HG02981 (cell line): Measurements from ENCODE around the gene SLC25A38.
A peak's percentile ranks its signal among the peaks of the same experiment; 100 is the strongest.

ENCODE experiments used
- ATAC-seq: cut with Tn5 transposase; IDR thresholded peaks from one replicate; pipeline ENCODE4 v1.9.1; 2021; ENCODE audit warnings: mild to moderate bottlenecking, moderate library complexity; ENCODE audit not compliant: unreplicated experiment

The SLC25A38 gene

GRCh38 chr3:39428745-39429201 is 45.6 kb downstream of the SLC25A38 start:
- no peak for ATAC-seq

- no peak for ATAC-seq
These were observed 46.3 kb downstream of the SLC25A38 start for GRCh38 chr3:39429466-39429865.

DNA sequence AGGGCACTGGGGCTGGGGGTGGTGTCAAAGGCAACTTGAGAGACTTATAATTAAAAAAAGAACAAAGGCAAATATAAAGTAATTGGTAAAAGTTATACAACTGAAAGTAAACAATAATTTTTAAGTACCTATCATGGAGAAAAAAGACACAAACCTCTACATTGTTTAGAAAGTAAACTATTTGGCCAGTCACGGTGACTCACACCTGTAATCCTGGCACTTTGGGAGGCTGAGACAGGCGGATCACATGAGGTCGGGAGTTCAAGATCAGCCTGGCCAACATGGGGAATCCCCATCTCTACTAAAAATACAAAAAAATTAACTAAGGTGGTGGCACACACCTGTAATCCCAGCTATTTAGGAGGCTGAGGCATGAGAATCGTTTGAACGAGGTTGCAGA is 49.2 kb downstream of the SLC25A38 start:
- no peak for ATAC-seq

- ATAC-seq: no peak
These were observed 50.5 kb downstream of the SLC25A38 start for GRCh38 chr3:39433642-39434041.

GRCh38 chr3:39434574-39434973 is 51.4 kb downstream of the SLC25A38 start:
- peak; percentile 57 for ATAC-seq

DNA sequence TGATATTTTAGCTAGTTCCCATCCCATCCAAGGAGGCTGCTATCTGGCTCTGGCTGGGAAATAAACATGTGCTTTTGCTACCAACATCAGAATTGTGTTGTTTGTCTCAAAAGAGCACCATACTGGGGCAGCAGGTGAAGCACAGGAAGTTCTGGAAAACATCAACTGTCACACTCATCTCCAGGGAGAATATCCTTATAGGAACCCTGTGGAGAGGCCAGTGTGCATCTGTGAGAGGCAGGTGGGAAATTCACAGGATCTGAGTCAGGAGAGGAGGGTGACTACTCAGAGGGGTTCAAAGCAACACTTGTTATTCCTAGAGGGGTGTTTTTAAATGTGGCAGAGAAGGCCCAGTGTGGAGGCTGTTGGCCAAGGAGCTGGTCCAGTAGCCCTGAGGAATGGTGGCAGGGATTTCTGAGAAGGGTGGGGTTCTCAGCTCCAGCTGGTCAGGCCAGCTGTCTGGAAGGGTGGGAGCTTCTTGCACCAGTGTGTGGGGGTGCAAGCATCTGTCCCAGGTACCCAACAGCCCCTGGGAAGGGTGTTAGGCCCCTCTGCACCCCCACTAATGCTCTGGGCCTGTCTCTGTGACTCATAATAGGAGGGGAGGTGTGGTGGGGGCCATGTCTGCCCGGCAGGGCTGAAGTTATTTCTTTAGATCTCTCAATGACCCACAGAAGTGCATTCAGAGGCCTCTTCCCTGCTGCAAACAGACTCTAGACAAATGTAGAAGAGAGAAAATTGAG is 52.0 kb downstream of the SLC25A38 start:
- ATAC-seq: no peak

GRCh38 chr3:39438880-39439279 is 55.7 kb downstream of the SLC25A38 start:
- ATAC-seq: no peak

DNA sequence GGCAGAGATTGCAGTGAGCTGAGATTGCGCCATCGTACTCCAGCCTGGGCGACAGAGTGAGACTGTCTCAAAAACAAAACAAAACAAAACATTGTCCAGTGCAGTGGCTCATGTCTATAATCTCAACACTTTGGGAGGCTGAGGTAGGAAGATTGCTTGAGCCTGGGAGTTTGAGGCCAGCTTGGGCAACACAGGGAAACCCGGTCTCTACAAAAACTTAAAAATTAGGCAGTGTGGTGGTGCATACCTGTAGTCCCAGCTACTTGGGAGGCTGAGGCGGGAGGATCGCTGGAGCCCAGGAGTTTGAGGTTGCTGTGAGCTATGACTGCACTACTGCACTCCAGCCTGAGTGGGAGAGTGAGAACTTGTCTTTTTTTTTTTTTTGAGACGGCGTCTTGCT is 57.1 kb downstream of the SLC25A38 start:
- ATAC-seq: no peak

GRCh38 chr3:39443530-39443929 is 60.4 kb downstream of the SLC25A38 start:
- no peak for ATAC-seq

DNA sequence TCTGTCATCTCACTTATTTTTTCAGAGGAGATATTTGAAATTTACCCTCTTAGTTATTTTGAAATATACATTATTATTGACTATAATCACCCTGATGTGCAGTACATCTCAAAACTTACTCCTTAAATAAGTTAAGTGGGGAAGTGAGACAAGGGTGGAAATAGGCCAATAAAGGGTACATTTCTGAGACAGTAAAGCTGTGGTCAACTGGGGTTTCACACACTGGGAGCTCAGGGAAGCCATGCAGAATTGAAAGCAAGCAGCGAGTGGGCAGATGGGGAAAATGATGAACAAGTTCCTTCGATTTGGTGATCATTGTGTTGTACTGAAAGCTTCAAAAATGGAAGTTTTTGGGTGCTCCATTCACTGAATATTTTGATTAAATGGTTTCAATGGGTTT is 62.8 kb downstream of the SLC25A38 start:
- no peak for ATAC-seq

DNA sequence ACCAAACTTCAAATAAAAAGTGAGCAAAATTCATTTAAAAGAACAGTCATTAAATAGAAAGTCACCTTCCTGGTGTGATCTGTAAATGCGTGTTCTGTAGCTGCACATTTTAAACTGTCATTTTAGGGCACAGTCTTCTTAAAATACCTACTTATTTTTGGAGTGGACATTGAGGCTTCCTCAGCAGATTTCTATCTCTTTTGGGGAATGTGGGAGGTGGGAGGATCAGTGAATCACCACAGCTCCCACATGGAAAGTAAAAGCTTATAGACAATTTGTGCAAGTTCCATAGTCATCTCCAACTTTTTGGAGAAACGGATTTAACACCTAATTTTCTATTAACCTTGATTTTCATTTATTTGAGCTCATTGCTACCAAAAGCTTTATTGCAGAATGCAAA is 63.3 kb downstream of the SLC25A38 start:
- ATAC-seq: no peak
